ENCODE data around the gene MTREX.

Gene MTREX

DNA sequence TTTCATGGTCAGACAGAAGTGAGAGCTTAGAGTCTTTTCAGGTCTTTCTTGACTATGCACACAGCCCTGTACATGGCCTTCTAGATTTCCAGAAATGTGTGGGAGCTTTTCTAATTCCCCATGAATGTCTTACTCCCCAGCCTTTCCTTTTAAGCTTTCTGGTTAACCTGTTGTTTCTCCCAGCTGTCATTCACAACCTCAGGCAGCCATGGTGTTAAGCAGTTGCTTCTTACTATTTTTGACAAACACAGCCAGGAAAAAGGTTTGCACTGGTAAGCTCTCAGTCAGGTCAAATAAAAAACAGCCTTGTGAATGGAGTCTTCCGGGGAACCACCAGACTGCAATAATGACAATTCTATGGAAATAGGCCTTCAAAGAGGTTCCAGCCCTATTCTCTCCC lies 84.9 kb downstream of the MTREX start:
- Histone ChIP-seq H3K27me3 (replicated peaks; ENCODE audit: control insufficient read depth, insufficient read depth, low read length, poor library complexity, severe bottlenecking) (no peaks in the 10 kb centered on the region), H3K36me3 (ENCODE audit: control insufficient read depth, insufficient read depth, low read length) (peaks cover 35% of the 10 kb centered on the region), H3K9me3 (ENCODE audit: control insufficient read depth, low read length) (no peaks in the 10 kb centered on the region), H3K27ac (ENCODE audit: insufficient read depth, low read length, poor library complexity, severe bottlenecking) (no peak overlapping the region), H3K4me3 (ENCODE audit: insufficient read depth, low read depth, low read length, poor library complexity, severe bottlenecking) (no peak overlapping the region), H3K4me1 (ENCODE audit: control insufficient read depth, insufficient read depth, low read length, poor library complexity, severe bottlenecking) (no peaks in the 10 kb centered on the region)
- DNase-seq = no peak

DNA sequence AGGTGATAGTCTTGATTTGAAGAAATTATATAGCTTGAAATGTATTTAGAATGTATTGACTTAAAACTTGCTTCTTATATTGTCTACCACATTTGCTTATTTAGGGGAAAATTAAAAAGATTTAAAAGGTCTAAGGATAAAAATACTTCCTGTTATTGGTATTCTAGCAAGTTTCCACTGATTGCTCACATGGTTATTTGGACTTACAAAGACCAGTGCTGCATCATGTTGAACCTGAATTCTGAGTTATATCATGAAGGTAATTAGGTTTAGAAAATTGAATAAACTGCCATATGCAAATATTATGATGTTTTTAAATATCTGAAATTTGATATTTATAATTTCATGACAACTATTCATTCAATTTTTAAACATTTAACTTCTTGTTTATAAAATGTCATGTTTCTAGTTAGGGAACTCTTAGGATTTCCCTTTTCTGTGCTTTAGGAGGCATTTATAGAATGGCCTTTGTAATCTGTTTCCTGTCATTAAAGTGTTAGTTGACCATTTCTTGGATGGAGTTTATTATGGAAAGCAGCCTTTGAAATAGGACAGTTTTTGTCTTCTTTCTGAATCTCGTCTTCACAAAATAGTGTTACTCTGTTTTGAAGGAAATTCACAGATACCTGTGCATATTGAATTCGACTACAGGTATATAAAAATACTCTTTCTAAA lies 85.8 kb downstream of the MTREX start:
- H3K4me1 ChIP-seq (ENCODE audit: control insufficient read depth, insufficient read depth, low read length, poor library complexity, severe bottlenecking) = no peaks in the 10 kb centered on the region
- peaks cover 43% of the 10 kb centered on the region for H3K36me3 ChIP-seq (ENCODE audit: control insufficient read depth, insufficient read depth, low read length)
- no peak for DNase-seq
- H3K27me3 ChIP-seq (replicated peaks; ENCODE audit: control insufficient read depth, insufficient read depth, low read length, poor library complexity, severe bottlenecking) = no peaks in the 10 kb centered on the region
- no peaks in the 10 kb centered on the region for H3K9me3 ChIP-seq (ENCODE audit: control insufficient read depth, low read length)
- no peak overlapping the region for H3K4me3 ChIP-seq (ENCODE audit: insufficient read depth, low read depth, low read length, poor library complexity, severe bottlenecking)
- no peak overlapping the region for H3K27ac ChIP-seq (ENCODE audit: insufficient read depth, low read length, poor library complexity, severe bottlenecking)

DNA sequence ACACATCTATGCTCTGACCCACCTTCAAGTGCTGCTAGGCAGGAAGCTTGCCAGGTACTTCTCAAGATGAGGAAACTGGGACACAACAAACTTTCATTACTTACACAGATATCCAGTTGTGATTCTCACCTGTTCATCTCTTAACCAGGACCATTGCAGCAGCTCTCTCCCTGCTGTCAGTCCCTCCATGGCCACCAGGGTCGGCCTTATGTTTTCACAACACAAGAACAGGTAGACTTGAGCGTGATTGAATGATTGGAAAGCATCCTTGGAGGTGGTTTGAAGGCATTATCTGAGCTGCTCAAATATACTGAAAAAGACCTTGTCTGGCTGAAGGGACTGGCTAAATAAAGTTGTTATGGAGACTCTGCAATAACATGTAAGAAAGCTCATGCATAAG lies 94.4 kb downstream of the MTREX start:
- Histone ChIP-seq H3K27ac (ENCODE audit: insufficient read depth, low read length, poor library complexity, severe bottlenecking) (no peak overlapping the region), H3K4me1 (ENCODE audit: control insufficient read depth, insufficient read depth, low read length, poor library complexity, severe bottlenecking) (no peaks in the 10 kb centered on the region), H3K9me3 (ENCODE audit: control insufficient read depth, low read length) (no peaks in the 10 kb centered on the region), H3K27me3 (replicated peaks; ENCODE audit: control insufficient read depth, insufficient read depth, low read length, poor library complexity, severe bottlenecking) (no peaks in the 10 kb centered on the region), H3K36me3 (ENCODE audit: control insufficient read depth, insufficient read depth, low read length) (peaks cover 69% of the 10 kb centered on the region), H3K4me3 (ENCODE audit: insufficient read depth, low read depth, low read length, poor library complexity, severe bottlenecking) (no peak overlapping the region)
- no peak for DNase-seq

DNA sequence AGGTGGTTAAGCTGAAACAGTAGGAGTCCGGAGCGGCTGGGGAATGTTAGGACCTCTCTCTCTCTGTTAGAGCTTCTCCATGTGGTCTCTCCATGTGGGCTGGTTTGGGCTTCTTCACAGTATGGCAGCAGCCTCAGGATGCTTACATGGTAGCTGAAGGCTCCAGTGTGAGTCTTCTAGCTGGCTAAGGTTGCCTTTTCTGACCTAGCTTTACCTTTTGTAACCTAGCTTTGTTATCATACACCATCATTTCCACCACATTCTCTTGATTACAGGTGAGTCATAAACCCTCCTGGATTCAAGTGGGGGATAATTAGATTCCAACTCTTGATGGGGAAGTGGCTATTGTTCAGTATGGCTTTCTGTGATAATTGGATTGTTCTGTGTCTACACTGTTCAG lies 98.5 kb downstream of the MTREX start:
- H3K27ac ChIP-seq (ENCODE audit: insufficient read depth, low read length, poor library complexity, severe bottlenecking) = no peak overlapping the region

DNA sequence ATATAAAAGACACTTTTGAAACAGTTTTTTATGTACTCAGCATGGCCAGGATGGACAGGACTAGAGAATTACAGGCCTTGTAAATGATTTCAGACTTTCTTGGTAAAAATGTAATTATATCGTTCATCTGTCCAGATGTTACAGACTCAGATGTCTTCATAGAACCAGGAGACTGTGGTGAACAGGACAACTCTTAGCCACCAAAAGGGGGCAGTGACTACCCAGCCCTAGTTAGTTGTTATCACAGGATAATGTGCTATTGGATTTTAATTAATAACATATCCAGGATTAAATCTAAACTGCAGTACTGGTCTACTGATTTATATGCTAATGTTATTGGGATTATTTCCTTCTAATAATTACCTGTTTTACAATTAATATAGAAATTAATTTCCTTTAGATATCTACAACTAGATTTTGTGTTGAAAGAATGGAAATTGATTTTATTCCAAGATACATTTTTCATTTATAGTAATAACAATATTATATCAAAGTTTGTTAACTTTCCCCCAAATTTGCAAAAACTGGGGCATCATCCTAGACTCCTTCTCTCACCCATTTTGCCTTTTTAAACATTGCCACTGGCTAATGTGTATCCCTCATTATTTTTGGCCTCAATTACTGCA lies 99.4 kb downstream of the MTREX start:
- H3K9me3 ChIP-seq (ENCODE audit: control insufficient read depth, low read length) = no peaks in the 10 kb centered on the region
- H3K4me3 ChIP-seq (ENCODE audit: insufficient read depth, low read depth, low read length, poor library complexity, severe bottlenecking) = no peak overlapping the region
- peaks cover 48% of the 10 kb centered on the region for H3K36me3 ChIP-seq (ENCODE audit: control insufficient read depth, insufficient read depth, low read length)
- H3K27ac ChIP-seq (ENCODE audit: insufficient read depth, low read length, poor library complexity, severe bottlenecking) = no peak overlapping the region
- no peaks in the 10 kb centered on the region for H3K4me1 ChIP-seq (ENCODE audit: control insufficient read depth, insufficient read depth, low read length, poor library complexity, severe bottlenecking)
- DNase-seq = no peak
- no peaks in the 10 kb centered on the region for H3K27me3 ChIP-seq (replicated peaks; ENCODE audit: control insufficient read depth, insufficient read depth, low read length, poor library complexity, severe bottlenecking)

More for the DNA sequence above, 98.5 kb downstream of the MTREX start:
- no peaks in the 10 kb centered on the region for H3K27me3 ChIP-seq (replicated peaks; ENCODE audit: control insufficient read depth, insufficient read depth, low read length, poor library complexity, severe bottlenecking)
- H3K4me3 ChIP-seq (ENCODE audit: insufficient read depth, low read depth, low read length, poor library complexity, severe bottlenecking) = no peak overlapping the region
- H3K36me3 ChIP-seq (ENCODE audit: control insufficient read depth, insufficient read depth, low read length) = peaks cover 55% of the 10 kb centered on the region
- no peaks in the 10 kb centered on the region for H3K4me1 ChIP-seq (ENCODE audit: control insufficient read depth, insufficient read depth, low read length, poor library complexity, severe bottlenecking)
- no peaks in the 10 kb centered on the region for H3K9me3 ChIP-seq (ENCODE audit: control insufficient read depth, low read length)
- no peak for DNase-seq

DNA sequence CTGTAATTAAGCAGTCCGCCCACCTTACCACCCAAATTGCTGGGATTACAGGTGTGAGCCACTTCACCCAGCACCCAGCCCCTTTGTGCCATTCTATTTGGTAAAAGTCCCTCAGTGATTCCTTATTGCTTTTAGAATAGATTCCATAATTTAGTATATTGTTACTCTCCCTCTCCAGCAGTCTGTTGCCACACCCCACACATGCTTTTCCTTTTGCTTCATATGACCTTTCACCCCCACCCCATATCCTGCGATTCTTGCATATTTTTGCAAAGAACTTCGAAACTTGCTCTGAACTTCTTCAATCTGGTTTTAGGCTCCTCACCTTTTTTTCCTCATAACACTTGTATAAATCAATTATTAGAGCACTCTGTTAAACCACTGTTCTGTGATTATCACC lies 100.2 kb downstream of the MTREX start:
- no peak for DNase-seq
- Histone ChIP-seq H3K27ac (ENCODE audit: insufficient read depth, low read length, poor library complexity, severe bottlenecking) (no peak overlapping the region), H3K27me3 (replicated peaks; ENCODE audit: control insufficient read depth, insufficient read depth, low read length, poor library complexity, severe bottlenecking) (no peaks in the 10 kb centered on the region), H3K4me3 (ENCODE audit: insufficient read depth, low read depth, low read length, poor library complexity, severe bottlenecking) (no peak overlapping the region), H3K9me3 (ENCODE audit: control insufficient read depth, low read length) (no peaks in the 10 kb centered on the region), H3K36me3 (ENCODE audit: control insufficient read depth, insufficient read depth, low read length) (peaks cover 47% of the 10 kb centered on the region), H3K4me1 (ENCODE audit: control insufficient read depth, insufficient read depth, low read length, poor library complexity, severe bottlenecking) (no peaks in the 10 kb centered on the region)

DNA sequence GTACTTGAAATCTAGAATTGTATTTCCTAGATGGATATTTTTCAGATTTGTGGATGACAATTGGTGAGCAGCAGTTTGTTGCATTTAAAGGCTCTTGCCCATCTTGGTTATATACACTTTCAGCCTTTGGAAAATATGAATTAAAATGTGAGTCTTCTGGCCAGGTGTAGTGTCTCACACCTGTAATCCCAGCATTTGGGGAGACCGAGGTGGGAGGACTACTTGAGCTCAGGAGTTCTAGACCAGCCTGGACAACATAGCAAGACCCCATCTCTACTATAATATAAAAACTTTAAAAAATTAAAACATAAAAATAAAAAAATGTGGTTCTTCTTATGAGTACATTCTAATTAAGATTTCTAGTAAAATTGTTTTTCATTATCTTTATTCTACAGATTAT lies 102.0 kb downstream of the MTREX start:
- Histone ChIP-seq H3K36me3 (ENCODE audit: control insufficient read depth, insufficient read depth, low read length) (peaks cover 36% of the 10 kb centered on the region), H3K9me3 (ENCODE audit: control insufficient read depth, low read length) (no peaks in the 10 kb centered on the region), H3K27ac (ENCODE audit: insufficient read depth, low read length, poor library complexity, severe bottlenecking) (no peak overlapping the region)

DNA sequence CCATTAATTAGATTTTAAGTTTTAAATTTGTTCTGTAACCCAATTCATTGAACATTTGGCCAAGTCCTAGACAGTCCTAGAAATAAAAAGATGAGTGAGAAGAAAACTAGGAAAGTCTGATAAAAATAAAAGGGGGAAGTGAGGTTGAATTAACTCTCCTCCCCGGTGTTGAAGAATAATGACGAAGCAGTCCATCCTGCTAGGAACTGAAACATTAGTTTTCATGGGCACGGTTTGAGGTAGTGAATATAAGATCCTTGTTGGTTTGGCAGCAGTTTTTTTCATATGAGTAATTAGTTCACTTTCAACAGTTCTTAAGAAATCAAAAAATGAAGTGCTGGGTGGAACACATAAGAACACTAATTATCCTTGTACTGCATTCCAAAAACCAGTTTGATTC lies 103.1 kb downstream of the MTREX start:
- Histone ChIP-seq H3K4me1 (ENCODE audit: control insufficient read depth, insufficient read depth, low read length, poor library complexity, severe bottlenecking) (no peaks in the 10 kb centered on the region), H3K36me3 (ENCODE audit: control insufficient read depth, insufficient read depth, low read length) (peaks cover 30% of the 10 kb centered on the region), H3K4me3 (ENCODE audit: insufficient read depth, low read depth, low read length, poor library complexity, severe bottlenecking) (no peak overlapping the region), H3K27me3 (replicated peaks; ENCODE audit: control insufficient read depth, insufficient read depth, low read length, poor library complexity, severe bottlenecking) (no peaks in the 10 kb centered on the region), H3K27ac (ENCODE audit: insufficient read depth, low read length, poor library complexity, severe bottlenecking) (no peak overlapping the region), H3K9me3 (ENCODE audit: control insufficient read depth, low read length) (no peaks in the 10 kb centered on the region)
- no peak for DNase-seq

More for the DNA sequence above, 102.0 kb downstream of the MTREX start:
- H3K4me3 ChIP-seq (ENCODE audit: insufficient read depth, low read depth, low read length, poor library complexity, severe bottlenecking) = no peak overlapping the region
- no peaks in the 10 kb centered on the region for H3K27me3 ChIP-seq (replicated peaks; ENCODE audit: control insufficient read depth, insufficient read depth, low read length, poor library complexity, severe bottlenecking)
- H3K4me1 ChIP-seq (ENCODE audit: control insufficient read depth, insufficient read depth, low read length, poor library complexity, severe bottlenecking) = no peaks in the 10 kb centered on the region
- no peak for DNase-seq

DNA sequence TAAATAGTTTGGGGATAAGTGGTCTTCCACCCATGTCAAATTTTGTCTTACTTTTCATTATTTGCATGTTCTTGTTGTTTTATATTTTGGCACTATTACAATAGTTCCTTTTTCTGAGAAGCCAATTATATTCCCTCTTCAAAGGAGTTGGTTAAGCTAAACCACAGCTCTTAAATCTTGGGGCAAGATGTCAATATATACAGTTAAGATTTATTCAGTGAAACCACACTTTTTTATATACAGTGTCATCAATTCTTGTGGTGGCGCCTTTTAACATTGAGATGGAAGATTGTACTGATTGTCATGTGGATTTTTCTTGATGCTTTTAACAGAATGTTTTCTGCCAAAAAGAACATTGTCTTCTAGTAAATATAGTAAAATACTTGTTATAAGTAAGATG lies 104.1 kb downstream of the MTREX start:
- no peak for DNase-seq
- Histone ChIP-seq H3K4me1 (ENCODE audit: control insufficient read depth, insufficient read depth, low read length, poor library complexity, severe bottlenecking) (no peaks in the 10 kb centered on the region), H3K27me3 (replicated peaks; ENCODE audit: control insufficient read depth, insufficient read depth, low read length, poor library complexity, severe bottlenecking) (no peaks in the 10 kb centered on the region), H3K4me3 (ENCODE audit: insufficient read depth, low read depth, low read length, poor library complexity, severe bottlenecking) (no peak overlapping the region), H3K36me3 (ENCODE audit: control insufficient read depth, insufficient read depth, low read length) (peaks cover 22% of the 10 kb centered on the region), H3K27ac (ENCODE audit: insufficient read depth, low read length, poor library complexity, severe bottlenecking) (no peak overlapping the region), H3K9me3 (ENCODE audit: control insufficient read depth, low read length) (no peaks in the 10 kb centered on the region)

DNA sequence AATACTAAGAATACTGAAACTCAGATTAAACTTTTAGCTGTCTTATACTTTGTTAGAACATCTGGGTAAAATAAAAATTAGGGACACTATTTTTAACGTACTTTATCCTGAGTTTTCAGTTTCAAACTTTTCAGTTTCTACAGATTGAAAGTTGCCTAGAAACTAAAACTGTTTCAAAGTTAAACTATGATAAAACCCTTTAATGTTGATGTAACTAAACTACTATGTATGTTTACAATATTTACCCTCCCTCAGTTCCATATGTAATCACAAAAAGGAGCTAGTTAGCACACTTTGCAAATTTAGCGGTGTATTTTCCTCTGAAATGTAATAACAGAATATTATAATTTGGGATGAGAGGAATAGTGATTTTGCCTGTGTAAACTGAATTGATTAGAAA lies 105.9 kb downstream of the MTREX start:
- no peak overlapping the region for H3K4me3 ChIP-seq (ENCODE audit: insufficient read depth, low read depth, low read length, poor library complexity, severe bottlenecking)
- no peak for DNase-seq
- no peaks in the 10 kb centered on the region for H3K9me3 ChIP-seq (ENCODE audit: control insufficient read depth, low read length)
- no peaks in the 10 kb centered on the region for H3K27me3 ChIP-seq (replicated peaks; ENCODE audit: control insufficient read depth, insufficient read depth, low read length, poor library complexity, severe bottlenecking)
- H3K4me1 ChIP-seq (ENCODE audit: control insufficient read depth, insufficient read depth, low read length, poor library complexity, severe bottlenecking) = no peaks in the 10 kb centered on the region
- H3K36me3 ChIP-seq (ENCODE audit: control insufficient read depth, insufficient read depth, low read length) = peaks cover 14% of the 10 kb centered on the region
- no peak overlapping the region for H3K27ac ChIP-seq (ENCODE audit: insufficient read depth, low read length, poor library complexity, severe bottlenecking)
